HTERT RPE-1 (cell line): ENCODE data around the gene PER2.

Source experiments
- in situ Hi-C: fragments of 300-500 bp; cut with MboI; formaldehyde crosslinking; loops from 4 replicates; pipeline ENCODE4 v1.14.3; 2020; ENCODE audit warnings: low sequenced_read_pairs

PER2 gene

DNA sequence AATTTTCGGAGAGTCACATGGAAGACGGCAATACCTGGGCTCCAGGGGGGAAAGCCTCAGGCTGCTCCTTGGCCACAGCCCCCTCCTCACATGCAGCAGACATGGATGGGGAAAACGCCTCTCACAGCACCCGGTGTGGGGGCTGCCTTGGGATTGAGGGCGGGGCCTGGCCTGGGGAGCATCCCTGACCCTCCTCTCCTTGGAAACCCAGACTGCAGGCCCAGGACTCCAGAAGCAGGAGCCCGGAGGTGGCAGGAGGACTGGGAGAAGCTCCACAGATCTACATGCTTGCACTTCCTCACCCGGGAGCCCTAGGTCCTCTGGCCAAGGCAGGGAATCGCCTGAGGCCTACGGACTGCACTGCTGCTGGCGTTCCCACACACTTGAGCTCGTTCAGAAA is 36.4 kb downstream of the PER2 start:
- in situ Hi-C loops, result no loop called here

DNA sequence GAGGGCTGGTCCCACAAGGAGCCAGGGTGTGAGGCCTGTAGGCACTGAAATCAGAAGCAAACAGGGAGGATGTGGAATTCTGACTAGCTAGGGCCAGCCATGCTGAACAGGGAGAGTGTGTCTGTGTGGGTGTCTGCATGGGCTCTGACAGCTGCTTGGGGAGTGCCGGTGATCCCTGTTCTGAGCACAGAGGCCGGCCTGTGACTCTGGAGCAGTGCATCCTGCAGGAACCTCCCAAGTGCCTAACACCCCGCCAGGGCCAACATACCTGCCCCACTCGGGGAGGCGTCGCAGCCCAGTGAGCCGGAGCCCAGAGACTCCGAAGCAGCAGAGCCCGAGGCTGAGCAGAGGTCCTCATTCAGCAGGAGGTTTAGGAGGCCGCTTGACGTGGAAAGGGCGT is 37.1 kb downstream of the PER2 start:
- in situ Hi-C loops, result no loop called here

DNA sequence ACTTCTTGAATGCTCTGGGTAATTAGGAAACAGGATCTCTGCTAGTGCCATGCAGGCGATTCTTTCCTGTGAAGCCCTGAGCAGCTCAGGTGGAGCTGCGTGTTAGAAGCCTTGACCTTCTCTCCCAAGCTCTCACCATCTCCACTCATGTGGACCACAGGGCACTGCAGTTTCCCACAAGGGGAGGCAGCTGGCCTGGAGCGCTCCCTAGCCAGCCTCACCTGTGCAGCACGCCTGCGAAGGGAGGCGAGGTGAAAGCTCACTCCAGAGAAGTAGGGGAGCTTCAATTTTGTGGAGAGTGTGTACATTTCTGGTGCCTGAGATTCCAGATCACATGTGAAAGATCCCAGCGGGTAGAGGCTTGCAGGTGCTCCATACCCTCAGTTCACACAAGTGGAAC is 37.5 kb downstream of the PER2 start:
- in situ Hi-C loops, result no loop called here

DNA sequence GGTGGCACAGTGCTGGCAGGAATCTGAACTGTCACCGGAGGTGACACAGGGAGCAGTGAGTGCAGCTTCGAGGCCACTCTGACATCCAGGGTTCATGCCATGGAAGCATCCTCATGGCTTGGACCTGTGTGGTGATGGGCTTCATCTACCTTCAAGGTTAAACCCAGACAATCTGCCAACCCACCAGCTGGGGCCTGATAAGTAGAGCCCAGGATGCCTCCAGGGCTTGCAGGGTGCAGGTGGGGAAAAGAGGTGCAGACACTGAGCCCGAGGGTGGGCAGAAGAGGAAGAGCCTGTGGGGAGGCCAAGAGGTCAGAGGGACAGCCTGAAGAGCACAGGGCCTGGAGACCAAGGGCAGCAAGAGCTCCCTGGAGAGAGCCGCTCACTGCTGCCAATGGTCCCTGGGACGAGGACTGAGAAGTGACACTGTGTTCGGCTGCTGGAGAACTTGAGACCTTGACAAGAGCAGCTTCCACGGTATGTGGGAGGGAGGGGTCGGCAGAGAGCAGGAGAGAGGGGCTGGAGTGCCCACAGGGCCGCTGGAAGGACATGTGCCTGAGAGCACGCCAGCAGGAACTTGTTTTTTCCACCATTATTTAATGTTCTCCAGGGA is 40.5 kb downstream of the PER2 start:
- in situ Hi-C loops, result no loop called here

DNA sequence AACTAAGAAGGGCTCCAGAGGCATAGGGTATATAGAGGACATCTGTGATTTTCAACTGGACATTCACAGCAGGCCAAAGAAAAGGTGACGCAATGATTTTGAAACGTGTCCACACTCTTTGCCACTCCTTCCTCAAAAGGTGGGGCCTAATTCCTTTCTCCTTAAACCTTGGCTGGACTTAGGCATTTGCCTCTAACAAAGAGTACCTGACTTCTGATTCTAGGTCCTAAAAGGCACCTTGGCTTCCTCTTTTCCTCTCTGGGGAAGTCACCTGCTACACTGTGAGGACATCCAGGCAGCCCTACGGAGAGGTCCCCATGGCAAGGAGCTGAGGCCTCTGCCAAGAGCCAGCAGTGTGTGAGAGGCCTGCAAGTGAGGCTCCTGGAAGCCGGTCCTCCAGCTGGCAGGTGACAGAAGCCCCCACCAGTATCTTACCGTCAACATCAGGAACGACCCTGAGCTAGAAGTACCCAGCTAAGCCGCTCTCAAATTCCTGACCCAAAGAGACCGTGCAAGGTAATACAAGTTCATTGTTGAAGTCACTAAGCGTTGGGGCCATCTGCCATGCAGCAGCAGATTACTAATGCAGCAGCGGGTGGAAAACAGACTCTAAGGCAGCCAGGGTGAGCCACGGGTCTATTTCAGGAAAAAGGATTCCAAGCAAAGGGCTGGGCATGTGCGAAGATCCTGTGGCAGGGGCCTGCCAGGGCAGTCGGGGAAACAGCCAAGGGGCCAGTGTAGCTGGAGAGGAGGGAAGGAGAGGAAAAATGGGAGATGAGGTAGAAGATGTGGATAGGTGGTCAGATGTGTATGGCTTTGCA is 41.2 kb downstream of the PER2 start:
- in situ Hi-C loops, result no loop called here

DNA sequence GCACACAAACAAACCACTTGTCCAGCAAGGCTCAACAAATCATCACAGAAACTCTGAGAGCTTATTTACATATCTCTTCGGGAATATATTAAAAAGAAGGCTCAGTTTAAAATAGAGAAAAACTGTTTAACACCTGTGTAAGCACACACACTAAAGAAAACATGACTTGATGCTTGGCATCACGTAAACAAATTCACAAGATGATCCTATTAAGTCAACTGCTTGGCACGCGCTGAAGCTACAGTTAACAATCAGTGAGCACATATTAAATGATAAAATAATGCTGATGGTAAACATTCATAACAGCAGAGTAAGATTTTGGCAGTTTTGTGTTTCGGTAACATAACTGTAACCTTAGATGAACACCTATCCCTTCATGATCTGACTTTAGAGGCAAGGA is 44.3 kb downstream of the PER2 start:
- in situ Hi-C loops, result no loop called here

DNA sequence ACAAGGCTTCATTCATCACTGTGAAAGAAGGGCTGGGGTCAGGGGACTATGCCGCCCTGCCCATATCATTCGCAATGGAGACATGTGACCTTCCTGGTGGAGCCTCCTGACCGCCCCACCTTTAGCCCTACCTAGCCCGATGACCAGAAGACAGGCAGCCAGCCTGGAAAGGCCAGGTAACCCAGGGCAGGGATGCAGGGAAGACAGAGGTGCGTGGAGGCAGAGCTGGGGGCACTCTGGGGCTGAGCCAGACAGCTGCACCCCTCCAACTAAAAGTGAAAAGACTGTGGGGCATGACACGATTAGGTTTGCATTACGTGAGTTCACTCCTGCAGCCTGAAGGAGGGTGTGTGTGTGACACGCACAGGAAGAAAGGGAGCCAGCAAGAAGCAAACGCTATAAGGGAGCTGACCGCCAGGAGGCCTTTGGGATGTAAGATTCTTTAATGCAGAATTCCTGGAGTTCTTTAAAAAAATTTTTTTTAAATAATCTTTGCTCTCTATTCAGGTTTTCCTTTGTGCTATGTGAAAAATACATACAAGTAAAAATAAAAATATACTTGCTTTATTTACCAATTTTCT is 44.8 kb downstream of the PER2 start:
- in situ Hi-C loops, result no loop called here

DNA sequence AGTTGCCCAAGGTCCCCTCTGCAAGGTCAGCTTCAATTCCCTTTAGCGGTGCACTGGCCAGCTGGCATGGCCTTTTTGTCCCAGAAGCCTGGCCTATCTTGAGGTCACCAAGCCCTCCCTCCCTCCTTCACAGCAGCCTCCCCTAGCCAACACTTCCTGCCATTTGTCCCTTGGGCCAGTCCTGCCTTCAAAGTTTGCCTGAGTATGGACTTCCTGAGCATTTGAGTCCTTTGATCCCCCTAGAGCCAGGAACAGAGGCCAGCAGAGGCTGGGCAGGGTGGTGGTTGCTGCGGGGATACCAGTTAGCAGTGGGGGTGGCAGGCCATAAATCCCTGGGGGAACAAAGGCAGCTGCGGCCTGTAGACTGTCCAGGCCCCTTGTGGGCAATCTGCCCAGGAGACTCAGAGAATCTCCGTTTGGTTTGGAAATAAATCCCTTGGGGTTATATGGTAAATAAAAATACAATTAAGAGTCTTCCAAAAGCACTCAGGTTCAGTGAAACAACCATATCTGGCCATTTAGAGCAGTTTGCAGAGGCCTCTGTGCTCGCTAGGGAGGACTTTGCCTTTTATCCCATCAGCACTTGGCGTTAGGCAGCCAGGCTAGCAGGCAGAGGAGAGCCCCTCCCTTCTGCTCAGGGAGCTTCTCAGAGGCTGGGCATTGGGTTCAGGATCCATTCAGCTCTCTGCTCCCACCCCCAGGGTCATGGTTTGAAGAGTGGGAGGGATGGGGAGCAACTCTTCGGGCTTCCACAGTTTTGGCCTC is 45.5 kb downstream of the PER2 start:
- in situ Hi-C loops, result no loop called here

DNA sequence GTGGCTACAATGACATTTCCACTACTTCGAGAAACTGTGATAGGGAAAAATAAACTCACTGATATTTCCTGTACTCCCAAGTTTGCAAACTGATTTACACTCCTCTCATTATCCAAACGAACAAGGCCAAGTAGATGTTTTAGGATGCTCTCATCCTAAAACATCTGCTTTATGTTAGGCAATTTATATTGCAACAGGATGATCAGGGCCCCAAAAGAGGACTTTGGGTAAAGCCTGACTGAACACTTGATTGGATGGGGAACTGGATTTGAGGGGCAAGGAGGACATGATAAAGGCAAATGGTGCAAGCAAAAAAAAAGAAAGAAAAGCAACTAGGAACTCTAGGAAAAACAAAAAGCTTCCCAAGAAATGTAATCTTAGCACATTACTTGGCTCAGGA is 46.4 kb downstream of the PER2 start:
- in situ Hi-C loops, result no loop called here

DNA sequence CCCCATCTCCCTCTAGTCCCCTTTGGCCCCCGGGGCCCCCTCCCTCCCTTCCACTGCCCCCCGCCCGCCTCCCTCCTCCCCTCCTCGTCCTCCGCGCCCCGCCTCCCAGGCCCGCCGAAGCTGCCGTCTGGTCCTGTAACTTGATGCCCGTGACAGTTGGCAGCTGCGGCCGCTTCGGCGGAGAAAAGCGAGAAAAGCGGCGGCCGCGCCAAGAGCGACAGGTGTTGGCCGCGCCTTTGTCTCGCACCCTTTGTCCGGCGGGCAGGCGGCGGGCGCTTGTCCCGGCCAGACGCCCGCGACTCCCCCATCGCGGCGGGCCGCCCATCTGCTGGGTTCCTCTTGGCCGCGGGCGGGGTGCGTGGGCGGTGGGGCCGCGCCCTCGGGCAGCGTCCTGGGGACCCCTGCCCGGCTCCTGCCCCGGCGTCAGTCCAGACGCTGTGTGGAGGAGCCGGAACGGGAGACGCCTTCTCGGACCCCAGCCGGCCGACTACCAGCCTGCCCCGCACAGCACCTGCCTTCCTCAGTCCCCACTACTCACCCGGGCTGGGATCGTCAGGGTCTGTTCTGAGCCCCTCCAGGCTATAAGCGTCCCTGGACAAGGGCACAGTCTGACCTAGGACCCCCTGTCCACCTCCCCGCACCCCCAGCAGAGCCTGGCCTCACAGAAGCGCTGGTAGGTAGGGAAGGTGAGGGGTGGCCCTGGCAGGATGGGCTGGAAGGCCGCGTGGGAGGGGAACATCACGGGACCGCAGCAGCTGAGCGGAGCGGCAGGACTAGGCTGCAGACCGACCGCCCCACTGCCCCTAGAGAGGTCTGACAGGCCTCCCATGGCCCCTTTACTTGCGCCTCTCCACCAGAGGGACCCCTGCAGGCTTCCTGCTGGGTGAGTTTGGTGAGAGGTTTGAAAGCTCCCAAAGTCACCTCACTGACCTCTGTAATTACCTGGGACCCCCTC is 47.4 kb downstream of the PER2 start:
- in situ Hi-C loops, result no loop called here

DNA sequence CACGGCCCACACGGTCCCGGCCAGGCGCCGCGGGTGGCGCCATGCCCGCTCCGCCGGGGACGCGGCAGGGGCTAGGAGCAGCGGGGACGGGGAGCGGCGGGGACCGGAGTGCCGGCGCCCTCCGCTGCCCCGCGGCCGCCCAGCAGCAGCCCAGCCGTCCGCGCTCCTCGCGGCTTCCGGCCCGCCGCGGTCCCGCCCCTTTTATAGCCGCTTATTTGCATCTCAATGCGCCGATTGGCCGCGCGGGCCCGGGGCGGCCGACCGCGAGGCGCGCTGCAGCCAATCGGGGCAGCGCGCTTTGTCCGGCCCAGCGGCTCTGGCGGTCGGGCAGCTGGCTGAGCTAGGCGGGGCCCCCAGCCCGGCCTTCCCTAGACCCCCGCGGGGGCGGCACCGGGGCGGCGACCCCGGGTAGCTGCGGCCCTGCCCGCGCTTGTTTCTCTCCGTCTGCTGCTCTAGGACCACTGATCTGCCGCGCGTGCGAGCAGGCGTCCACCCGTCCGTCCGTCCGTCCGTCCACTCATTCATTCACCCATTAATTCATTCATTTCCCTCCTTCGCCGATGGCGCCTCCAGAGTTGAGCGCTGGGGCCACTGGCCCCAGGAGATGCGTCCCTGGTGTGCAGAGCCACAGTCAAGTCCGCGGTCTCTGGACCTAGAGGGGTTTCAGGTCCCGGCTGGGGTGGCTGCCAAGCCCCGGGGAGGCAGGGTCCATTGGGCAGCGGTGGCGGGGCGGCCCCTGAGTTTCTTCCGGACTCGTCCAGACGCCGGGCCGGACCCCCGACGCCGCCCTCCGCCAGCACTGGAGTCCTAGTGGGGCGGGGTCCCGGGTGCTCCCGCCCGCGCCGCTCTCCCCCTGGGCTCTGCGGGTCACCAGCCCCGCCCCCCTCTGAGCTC is 48.3 kb downstream of the PER2 start, which contains the start of gene HES6:
Gene HES6, minus strand, starts transcription at position 176 of the 894 bp plus-strand sequence. Its CDS starts 133 bp downstream, at position 43.
- in situ Hi-C loops, result no loop called here

DNA sequence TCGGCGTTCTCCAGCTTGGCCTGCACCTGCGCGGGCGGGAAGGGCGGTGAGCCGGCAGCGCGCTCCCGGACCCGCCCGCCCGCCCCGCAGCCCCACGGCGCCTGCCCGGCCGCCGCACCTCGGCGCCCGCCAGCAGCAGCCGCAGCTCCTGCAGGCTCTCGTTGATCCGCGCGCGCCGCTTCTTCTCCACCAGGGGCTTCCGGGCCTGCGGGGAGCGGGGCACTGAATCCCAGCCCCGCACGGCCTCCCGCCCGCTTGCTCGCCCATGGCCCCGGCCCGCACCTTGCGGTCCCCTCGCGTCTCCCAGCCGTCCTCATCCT is 48.9 kb downstream of the PER2 start:
- in situ Hi-C loops, result no loop called here

DNA sequence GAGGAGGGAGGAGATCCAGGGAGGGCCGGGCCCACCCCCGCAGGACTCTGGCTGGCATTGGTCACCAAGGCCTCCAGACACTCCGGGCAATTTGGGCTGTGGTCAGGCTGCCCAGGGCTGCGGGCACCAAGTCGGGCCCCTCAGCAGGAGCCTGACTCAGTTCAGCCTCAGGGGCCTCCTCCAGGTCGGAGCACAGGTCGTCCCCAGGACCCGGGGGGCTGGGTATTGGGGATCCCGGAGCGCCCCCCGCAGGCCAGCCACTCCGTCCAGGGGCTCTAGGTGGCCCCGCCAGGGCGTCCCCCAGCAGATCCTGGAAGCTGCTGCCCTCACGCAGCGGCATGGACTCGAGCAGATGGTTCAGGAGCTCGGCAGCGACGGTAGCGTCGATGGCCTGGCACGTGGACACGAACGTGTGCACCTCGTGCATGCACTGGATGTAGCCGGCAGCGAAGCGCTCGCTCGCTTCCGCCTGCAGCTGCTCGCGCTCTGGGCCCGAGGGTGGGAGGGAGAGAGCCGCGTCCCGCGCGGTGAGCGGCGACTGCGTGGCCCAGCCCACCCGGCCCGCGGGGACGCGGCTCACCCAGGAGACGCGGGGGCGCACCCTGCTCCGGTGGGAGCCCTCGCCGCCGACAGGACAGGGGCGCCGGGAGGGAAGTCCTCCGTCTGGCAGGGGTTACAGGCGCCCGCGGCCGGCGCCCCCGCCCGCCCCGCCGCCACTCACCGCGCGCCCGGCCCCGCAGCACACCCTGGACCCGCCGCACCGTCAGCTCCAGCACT is 49.5 kb downstream of the PER2 start:
- in situ Hi-C loops, result no loop called here

DNA sequence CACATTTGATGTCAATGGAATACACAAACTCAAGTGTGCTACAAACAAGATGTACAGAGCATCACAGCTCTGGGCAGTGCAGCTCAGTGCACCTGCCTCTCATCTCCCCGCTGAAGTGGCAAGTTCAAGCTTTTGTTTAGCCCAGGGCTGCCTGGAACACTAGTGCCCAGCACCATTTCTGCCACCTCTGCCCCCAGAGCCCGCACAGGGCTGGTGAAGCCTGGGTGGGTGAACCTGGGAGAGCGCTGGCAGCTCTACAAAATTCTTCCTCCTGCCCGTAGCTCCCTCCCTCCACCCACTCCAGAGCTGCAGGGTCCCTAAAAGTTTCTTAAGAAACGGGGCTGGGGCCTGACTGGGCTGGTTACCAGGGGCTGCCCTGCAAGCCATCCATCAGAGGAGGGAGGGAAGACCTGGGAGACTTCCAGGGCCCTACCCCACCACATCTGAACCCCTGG is 50.1 kb downstream of the PER2 start:
- in situ Hi-C loops, result no loop called here

DNA sequence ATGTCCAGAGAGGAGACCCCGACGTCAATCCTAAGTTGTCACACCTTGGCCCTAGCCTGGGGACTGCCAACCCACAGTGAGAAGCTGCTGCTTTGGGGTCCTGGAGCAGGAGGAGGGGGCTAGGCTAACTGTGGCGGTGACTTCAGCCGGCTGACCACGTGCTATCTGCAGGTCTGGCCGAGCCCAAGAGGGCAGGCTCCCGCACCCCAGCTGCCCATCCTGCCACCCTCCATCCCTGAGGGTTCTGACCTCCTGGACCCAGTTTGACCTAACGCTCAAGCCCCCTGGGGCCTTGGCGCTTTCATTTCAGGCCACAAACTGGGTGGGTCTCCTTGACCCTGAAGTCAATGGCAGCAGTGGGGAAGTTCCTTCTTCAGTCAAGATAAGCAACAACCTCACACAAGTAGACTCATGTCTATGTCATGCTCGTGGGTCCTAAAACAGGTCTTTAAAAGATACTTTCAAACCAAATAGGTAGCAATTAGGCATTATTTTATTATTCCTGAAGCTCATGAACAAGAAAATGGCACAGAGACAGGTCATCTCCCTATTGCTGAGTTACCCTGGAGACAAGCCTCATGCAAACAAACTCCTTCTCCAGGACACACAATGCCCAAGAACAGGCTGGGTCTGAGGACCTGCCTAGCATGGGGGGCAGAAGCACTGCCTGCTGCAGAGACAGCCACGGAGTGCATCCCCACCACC is 50.8 kb downstream of the PER2 start:
- in situ Hi-C loops, result no loop called here

DNA sequence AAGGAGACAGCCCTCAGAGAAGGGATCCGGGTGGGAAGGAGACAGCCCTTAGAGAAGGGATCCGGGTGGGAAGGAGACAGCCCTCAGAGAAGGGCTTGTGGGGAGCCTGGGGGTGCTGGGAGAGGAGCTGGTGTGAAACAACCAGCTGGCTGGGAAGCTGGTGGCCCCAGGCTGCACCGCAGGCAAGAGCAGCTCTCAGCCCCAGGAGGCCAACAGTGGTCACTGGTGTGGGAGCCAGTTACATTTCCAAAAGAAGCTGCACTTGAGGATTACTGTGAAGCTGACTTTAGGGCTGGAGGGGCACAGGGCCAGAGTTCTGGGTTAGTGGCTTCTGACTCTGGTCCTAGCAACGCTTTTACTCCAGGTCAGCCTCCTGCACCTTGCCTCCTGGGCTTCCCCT is 51.8 kb downstream of the PER2 start:
- in situ Hi-C loops, result no loop called here

DNA sequence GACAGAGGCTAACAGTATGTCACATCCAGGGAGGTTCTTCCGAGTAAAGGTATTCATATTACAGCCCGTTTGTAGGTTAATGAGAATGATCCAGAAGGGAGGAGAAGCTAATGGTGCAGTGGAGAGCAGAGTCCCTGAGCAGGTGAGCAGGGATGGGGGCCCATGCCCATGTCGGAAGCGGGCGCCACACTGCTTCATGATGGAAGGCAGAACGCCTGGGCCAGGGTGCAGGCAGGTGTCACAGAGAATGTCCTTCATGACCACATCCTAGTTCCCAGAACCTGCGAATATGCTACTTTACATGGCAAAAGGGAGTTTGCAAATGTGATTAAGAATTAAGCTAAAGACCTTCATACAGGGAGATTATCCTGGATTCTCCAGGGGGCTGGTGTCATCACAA is 52.6 kb downstream of the PER2 start:
- in situ Hi-C loops, result no loop called here

DNA sequence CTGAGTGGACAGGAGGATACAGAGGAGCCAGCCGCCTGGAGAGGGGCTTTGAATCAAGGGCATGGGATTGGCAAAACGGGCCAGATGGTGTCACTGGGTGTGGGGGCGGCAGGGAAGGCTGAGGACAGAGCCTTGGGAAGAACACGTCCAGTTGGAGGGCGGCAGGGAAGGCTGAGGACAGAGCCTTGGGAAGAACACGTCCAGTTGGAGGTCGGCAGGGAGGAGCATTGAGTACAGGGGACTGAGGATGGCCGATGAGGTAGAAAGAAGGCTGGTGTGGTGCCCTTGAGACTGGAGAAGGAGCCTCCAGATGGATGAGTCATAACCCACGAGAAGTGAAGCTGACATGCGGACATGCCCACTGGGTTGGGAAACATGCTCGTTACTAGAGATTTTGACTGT is 53.1 kb downstream of the PER2 start:
- in situ Hi-C loops, result no loop called here
